Activated T-helper 1 cell treated with anti-CD3 and anti-CD28 coated beads, Interleukin-12 subunit alpha, Interleukin-12 subunit beta, Interleukin-2, Interleukin-4 antibody, amounts not matched to agents 30 ng/mL and 10 ng/mL and 1 ng/mL, durations not matched to agents 14 hours and 24 hours and 36 hours (primary cell): ENCODE data around the gene CLHC1. TPM values are rescaled to one million over a fixed set of nuclear protein-coding genes. Genes with fewer than 3 reads are reported as not detected.
"Not testable (repeated sequence)": the region's sequence is repeated elsewhere in the genome, so short reads cannot be mapped to it uniquely, and the experiment has no call there.

Experiments
- DNase-seq: peaks from one replicate; pipeline ENCODE4 v3.0.0; 2021; ENCODE audit warnings: low spot score
- H3K27ac Mint-ChIP-seq: one replicate; pipeline ENCODE4 v1.8.0; 2021; ENCODE audit warnings: mild to moderate bottlenecking, mixed read lengths
- H3K27me3 Mint-ChIP-seq: one replicate; pipeline ENCODE4 v1.8.0; 2022; ENCODE audit warnings: mild to moderate bottlenecking, moderate library complexity, mixed read lengths; ENCODE audit not compliant: insufficient read depth
- H3K36me3 Mint-ChIP-seq: one replicate; pipeline ENCODE4 v1.8.0; 2021; ENCODE audit warnings: low read depth, mixed read lengths
- H3K4me1 Mint-ChIP-seq: one replicate; pipeline ENCODE4 v1.8.0; 2021; ENCODE audit warnings: low read depth, mixed read lengths
- H3K4me3 Mint-ChIP-seq: one replicate; pipeline ENCODE4 v1.8.0; 2021; ENCODE audit warnings: mild to moderate bottlenecking, moderate library complexity, mixed read lengths
- H3K9me3 Mint-ChIP-seq: one replicate; pipeline ENCODE4 v1.8.0; 2021; ENCODE audit warnings: mixed read lengths
- intact Hi-C: fragments of 100-400 bp; cut with micrococcal nuclease; formaldehyde crosslinking; loops from one replicate; pipeline ENCODE4 v1.15.1; 2024
- total RNA-seq: library from RNA; stranded (reverse); gene quantifications from 2 replicates; pipeline ENCODE4 v1.2.3, GENCODE V29; 2022

The CLHC1 gene
- total RNA-seq, 1 donor from 2014 or later, result 12.3 TPM

GRCh38 chr2:55140316-55141219 is 91.5 kb downstream of the CLHC1 start:
- DNase-seq, result no peak
- intact Hi-C loops, result no loop called here
- no peak overlapping the region for H3K4me3 Mint-ChIP-seq
- H3K27me3 Mint-ChIP-seq, result peaks cover 2% of the 10 kb centered on the region
- H3K36me3 Mint-ChIP-seq, result no peaks in the 10 kb centered on the region
- H3K27ac Mint-ChIP-seq, result no peak overlapping the region
- H3K9me3 Mint-ChIP-seq, result no peaks in the 10 kb centered on the region
- peaks cover 23% of the 10 kb centered on the region for H3K4me1 Mint-ChIP-seq

DNA sequence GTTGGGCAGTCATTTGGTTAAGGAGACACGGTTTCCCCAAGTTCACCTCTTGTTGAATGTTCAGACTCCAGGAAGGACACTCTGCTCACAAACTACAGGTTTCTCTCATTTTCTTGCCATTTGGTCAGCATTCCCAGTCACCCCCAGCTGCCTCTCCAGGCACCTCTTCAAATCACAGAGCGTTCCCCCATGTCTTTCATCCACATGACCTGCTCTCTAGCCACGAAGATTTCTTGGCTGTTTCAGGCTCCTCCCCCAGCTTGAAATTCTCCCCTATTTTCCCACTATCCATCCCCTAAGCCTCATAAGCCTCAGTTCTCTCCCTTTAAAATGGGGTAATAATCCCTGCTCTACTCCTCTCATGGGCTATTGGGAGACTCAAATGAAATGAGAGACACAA is 92.8 kb downstream of the CLHC1 start:
- Mint-ChIP-seq H3K27ac (peak overlapping the region; percentile 56), H3K4me3 (no peak overlapping the region), H3K27me3 (peaks cover 2% of the 10 kb centered on the region), H3K4me1 (peaks cover 29% of the 10 kb centered on the region), H3K9me3 (no peaks in the 10 kb centered on the region), H3K36me3 (peaks cover 1% of the 10 kb centered on the region)
- intact Hi-C loops, result no loop called here
- DNase-seq, result no peak

- peaks cover 2% of the 10 kb centered on the region for H3K27me3 Mint-ChIP-seq
- no peak overlapping the region for H3K27ac Mint-ChIP-seq
- H3K9me3 Mint-ChIP-seq, result no peaks in the 10 kb centered on the region
- intact Hi-C loops, result no loop called here
- H3K4me3 Mint-ChIP-seq, result no peak overlapping the region
- DNase-seq, result no peak
- peaks cover 1% of the 10 kb centered on the region for H3K36me3 Mint-ChIP-seq
- peaks cover 34% of the 10 kb centered on the region for H3K4me1 Mint-ChIP-seq
Observed at GRCh38 chr2:55138882-55139229, 93.2 kb downstream of the CLHC1 start.

GRCh38 chr2:55138014-55138881 is 93.8 kb downstream of the CLHC1 start:
- Mint-ChIP-seq H3K36me3 (peaks cover 4% of the 10 kb centered on the region), H3K4me1 (peaks cover 40% of the 10 kb centered on the region), H3K27ac (no peak overlapping the region), H3K27me3 (peaks cover 2% of the 10 kb centered on the region), H3K4me3 (no peak overlapping the region), H3K9me3 (no peaks in the 10 kb centered on the region)
- no peak for DNase-seq
- intact Hi-C loops, result no loop called here

GRCh38 chr2:55137024-55137958 is 94.8 kb downstream of the CLHC1 start:
- peaks cover 39% of the 10 kb centered on the region for H3K4me1 Mint-ChIP-seq
- intact Hi-C loops, result no loop called here
- H3K4me3 Mint-ChIP-seq, result no peak overlapping the region
- peaks cover 2% of the 10 kb centered on the region for H3K27me3 Mint-ChIP-seq
- no peak overlapping the region for H3K27ac Mint-ChIP-seq
- H3K9me3 Mint-ChIP-seq, result no peaks in the 10 kb centered on the region
- H3K36me3 Mint-ChIP-seq, result peaks cover 5% of the 10 kb centered on the region
- DNase-seq, result no peak

GRCh38 chr2:55136138-55136541 is 96.0 kb downstream of the CLHC1 start:
- H3K36me3 Mint-ChIP-seq, result peaks cover 5% of the 10 kb centered on the region
- intact Hi-C loops, result no loop called here
- peaks cover 31% of the 10 kb centered on the region for H3K4me1 Mint-ChIP-seq
- H3K27ac Mint-ChIP-seq, result no peak overlapping the region
- H3K9me3 Mint-ChIP-seq, result no peaks in the 10 kb centered on the region
- DNase-seq, result no peak
- no peak overlapping the region for H3K4me3 Mint-ChIP-seq
- peaks cover 2% of the 10 kb centered on the region for H3K27me3 Mint-ChIP-seq

- no peaks in the 10 kb centered on the region for H3K9me3 Mint-ChIP-seq
- H3K4me3 Mint-ChIP-seq, result no peak overlapping the region
- H3K27me3 Mint-ChIP-seq, result peaks cover 2% of the 10 kb centered on the region
- no peak overlapping the region for H3K27ac Mint-ChIP-seq
- H3K4me1 Mint-ChIP-seq, result peaks cover 31% of the 10 kb centered on the region
- DNase-seq, result no peak
- H3K36me3 Mint-ChIP-seq, result peaks cover 5% of the 10 kb centered on the region
- intact Hi-C loops, result loop anchor here (2.0 kb wide), 1 partner anchor 97 kb away; the partner anchor contains the start of genes CLHC1 and RPS27A
Observed at GRCh38 chr2:55135491-55135890, 96.6 kb downstream of the CLHC1 start.

DNA sequence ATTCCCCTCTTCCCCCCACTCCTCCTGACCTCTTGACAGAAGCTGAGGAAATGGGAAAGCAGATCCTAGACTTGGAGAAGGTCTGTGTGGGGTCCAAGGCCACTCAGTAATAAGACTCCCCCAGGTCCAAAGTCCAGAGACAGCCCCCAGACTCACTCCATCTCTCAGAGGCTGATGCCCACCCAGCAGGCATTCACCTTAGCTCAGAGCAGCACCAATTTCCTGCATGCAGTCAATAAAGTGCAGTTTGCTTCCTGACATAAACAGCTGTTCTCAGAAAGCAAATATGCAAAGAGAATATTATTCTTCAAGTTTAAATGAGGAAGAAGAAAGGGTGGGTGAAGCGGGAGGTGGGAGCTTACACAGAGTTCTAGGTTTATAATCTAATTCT is 97.8 kb downstream of the CLHC1 start:
- Mint-ChIP-seq H3K9me3 (no peaks in the 10 kb centered on the region), H3K36me3 (peaks cover 5% of the 10 kb centered on the region), H3K4me1 (peaks cover 31% of the 10 kb centered on the region), H3K27me3 (no peaks in the 10 kb centered on the region), H3K27ac (peak overlapping the region; percentile 97), H3K4me3 (peak overlapping the region; percentile 82)
- intact Hi-C loops, result loop anchor here (2.0 to 5.0 kb wide), 2 partner anchors 98 to 407 kb away; partner anchors contain the start of genes CLHC1 and RPS27A
- DNase-seq, result no peak

DNA sequence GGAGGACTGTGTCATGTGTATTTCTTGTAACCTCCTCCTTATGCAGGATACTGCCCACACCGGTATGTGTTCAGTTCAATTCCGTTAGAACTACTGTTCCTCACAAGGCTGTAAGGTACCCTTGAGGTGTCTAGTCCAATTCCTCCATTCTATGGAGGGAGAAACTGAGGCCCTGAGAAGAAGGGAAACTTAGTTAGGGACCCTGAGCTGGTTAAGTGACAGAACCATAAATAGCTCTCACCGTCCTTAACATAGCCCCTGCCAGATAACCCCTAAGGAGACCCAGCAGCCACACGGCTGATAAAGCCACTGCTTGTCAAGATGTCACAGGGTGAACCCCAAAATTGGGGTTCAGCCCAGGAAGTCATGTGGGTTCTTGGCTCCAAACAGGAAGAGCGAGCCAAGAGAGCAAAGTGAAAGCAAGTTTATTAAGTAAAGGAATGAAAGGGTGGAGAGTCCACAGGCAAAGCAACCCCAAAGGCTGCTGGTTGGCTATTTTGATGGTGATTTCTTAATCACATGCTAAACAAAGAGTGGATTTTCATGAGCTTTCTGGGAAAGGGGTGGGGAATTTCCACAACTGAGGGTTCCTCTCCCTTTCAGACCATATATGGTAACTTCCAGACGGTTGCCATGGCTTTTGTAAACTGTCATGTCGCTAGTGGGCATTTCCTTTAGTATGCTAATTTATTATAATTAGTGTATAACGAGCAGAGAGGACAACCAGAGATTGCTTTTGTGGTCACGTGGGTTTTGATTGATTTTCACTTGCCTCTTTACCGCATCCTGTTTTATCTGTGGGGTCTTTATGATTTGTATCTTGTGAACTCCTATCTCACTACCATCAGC is 98.4 kb downstream of the CLHC1 start:
- H3K4me3 Mint-ChIP-seq, result peak overlapping the region; percentile 82
- intact Hi-C loops, result loop anchor here (1.0 to 5.0 kb wide), 3 partner anchors 83 to 406 kb away; partner anchors contain the start of genes CLHC1, RPS27A and RTN4
- peaks cover 5% of the 10 kb centered on the region for H3K36me3 Mint-ChIP-seq
- H3K27me3 Mint-ChIP-seq, result no peaks in the 10 kb centered on the region
- DNase-seq, result peak; percentile 58
- H3K9me3 Mint-ChIP-seq, result no peaks in the 10 kb centered on the region
- peaks cover 31% of the 10 kb centered on the region for H3K4me1 Mint-ChIP-seq
- H3K27ac Mint-ChIP-seq, result peak overlapping the region; percentile 97

DNA sequence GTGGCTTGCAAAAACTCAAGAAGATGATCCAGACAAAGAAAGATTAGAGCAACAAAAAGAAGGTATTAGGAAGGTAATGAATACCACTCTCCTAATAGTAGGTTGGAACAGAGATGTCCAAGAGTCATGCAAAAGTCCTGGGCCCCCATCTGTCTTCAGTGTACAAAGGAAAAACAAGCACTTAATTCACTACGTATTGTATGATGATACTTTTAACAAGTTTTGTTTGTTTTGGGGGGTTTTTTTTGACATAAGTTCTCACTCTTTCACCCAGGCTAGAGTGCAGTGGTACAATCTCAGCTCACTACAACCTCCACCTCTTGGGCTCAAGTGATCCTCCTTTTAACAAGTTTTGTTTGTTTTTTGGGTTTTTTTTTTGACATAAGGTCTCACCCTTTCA is 101.2 kb downstream of the CLHC1 start:
- peaks cover 5% of the 10 kb centered on the region for H3K36me3 Mint-ChIP-seq
- H3K27ac Mint-ChIP-seq, result peak overlapping the region; percentile 34
- H3K4me3 Mint-ChIP-seq, result no peak overlapping the region
- peaks cover 21% of the 10 kb centered on the region for H3K4me1 Mint-ChIP-seq
- no peaks in the 10 kb centered on the region for H3K27me3 Mint-ChIP-seq
- intact Hi-C loops, result loop anchor here (5.0 kb wide), 1 partner anchor 404 kb away; no protein-coding TSS in a partner anchor
- no peak for DNase-seq
- H3K9me3 Mint-ChIP-seq, result peaks cover 9% of the 10 kb centered on the region

DNA sequence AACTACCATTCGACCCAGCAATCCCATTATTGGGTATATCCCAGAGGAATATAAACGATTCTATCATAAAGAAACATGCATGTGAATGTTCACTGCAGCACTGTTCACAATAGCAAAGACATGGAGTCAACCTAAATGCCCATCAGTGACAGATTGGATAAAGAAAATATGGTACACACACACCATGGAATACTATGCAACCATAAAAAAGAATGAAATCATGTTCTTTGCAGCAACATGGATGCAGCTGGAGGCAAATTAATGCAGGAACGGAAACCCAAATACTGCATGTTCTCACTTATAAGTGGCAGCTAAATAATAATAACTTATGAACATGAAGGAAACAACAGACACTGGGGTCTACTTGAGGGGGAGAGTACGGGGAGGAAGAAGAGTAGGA is 105.5 kb downstream of the CLHC1 start:
- intact Hi-C loops, H3K4me1 Mint-ChIP-seq, H3K27me3 Mint-ChIP-seq, DNase-seq, H3K9me3 Mint-ChIP-seq, H3K27ac Mint-ChIP-seq, H3K36me3 Mint-ChIP-seq, H3K4me3 Mint-ChIP-seq: not testable (repeated sequence)
